ENCODE measurements around the gene NOTCH3. TPM values are rescaled to one million over a fixed set of nuclear protein-coding genes. Genes with fewer than 3 reads are reported as not detected.

Gene NOTCH3
- total RNA-seq, 1 experiment from 2014 or later: 3.7 TPM

GRCh38 chr19:15191514-15191913 is 9.3 kb downstream of the NOTCH3 start:
- no peak for TF ChIP-seq CTCF (IDR thresholded peaks at IDR 0.05; ENCODE audit: unreplicated experiment)
- Mint-ChIP-seq H3K27ac (ENCODE audit: low read depth, unreplicated experiment) (no peak overlapping the region), H3K36me3 (ENCODE audit: insufficient read depth, unreplicated experiment) (no peaks in the 10 kb centered on the region), H3K9me3 (ENCODE audit: unreplicated experiment) (no peaks in the 10 kb centered on the region), H3K4me3 (ENCODE audit: unreplicated experiment) (no peak overlapping the region), H3K4me1 (ENCODE audit: insufficient read depth, unreplicated experiment) (peaks cover 4% of the 10 kb centered on the region), H3K27me3 (ENCODE audit: insufficient read depth, unreplicated experiment) (no peaks in the 10 kb centered on the region)
- ChIA-PET CTCF (interaction anchor here (0.9 kb wide), 1 partner anchor 42 kb away, joined by 3 read pairs; no protein-coding TSS in a partner anchor), POLR2A (no interaction called here)
- BruUV-seq (replicated peaks): no TSS peak
- DNase-seq (ENCODE audit: unreplicated experiment): no peak
- intact Hi-C loops (cut with micrococcal nuclease): no loop called here

GRCh38 chr19:15188851-15189250 is 11.9 kb downstream of the NOTCH3 start:
- Mint-ChIP-seq H3K27me3 (ENCODE audit: insufficient read depth, unreplicated experiment) (no peaks in the 10 kb centered on the region), H3K27ac (ENCODE audit: low read depth, unreplicated experiment) (no peak overlapping the region), H3K9me3 (ENCODE audit: unreplicated experiment) (no peaks in the 10 kb centered on the region), H3K4me1 (ENCODE audit: insufficient read depth, unreplicated experiment) (no peaks in the 10 kb centered on the region), H3K36me3 (ENCODE audit: insufficient read depth, unreplicated experiment) (no peaks in the 10 kb centered on the region), H3K4me3 (ENCODE audit: unreplicated experiment) (no peak overlapping the region)
- intact Hi-C loops (cut with micrococcal nuclease): no loop called here
- ChIA-PET CTCF (interaction anchor here (1.9 kb wide), 1 partner anchor 12 kb away, joined by 6 read pairs; no protein-coding TSS in a partner anchor), POLR2A (interaction anchor here (0.6 kb wide), 1 partner anchor 147 kb away, joined by 3 read pairs; no protein-coding TSS in a partner anchor)
- no peak for DNase-seq (ENCODE audit: unreplicated experiment)
- BruUV-seq (replicated peaks): no TSS peak
- TF ChIP-seq CTCF (IDR thresholded peaks at IDR 0.05; ENCODE audit: unreplicated experiment): no peak

GRCh38 chr19:15187026-15188007 is 13.5 kb downstream of the NOTCH3 start:
- H3K36me3 Mint-ChIP-seq (ENCODE audit: insufficient read depth, unreplicated experiment): no peaks in the 10 kb centered on the region
- no peak for DNase-seq (ENCODE audit: unreplicated experiment)
- H3K27me3 Mint-ChIP-seq (ENCODE audit: insufficient read depth, unreplicated experiment): no peaks in the 10 kb centered on the region
- ChIA-PET CTCF (no interaction called here), POLR2A (no interaction called here)
- H3K27ac Mint-ChIP-seq (ENCODE audit: low read depth, unreplicated experiment): no peak overlapping the region
- no peak for TF ChIP-seq CTCF (IDR thresholded peaks at IDR 0.05; ENCODE audit: unreplicated experiment)
- H3K9me3 Mint-ChIP-seq (ENCODE audit: unreplicated experiment): no peaks in the 10 kb centered on the region
- no peak overlapping the region for H3K4me3 Mint-ChIP-seq (ENCODE audit: unreplicated experiment)
- intact Hi-C loops (cut with micrococcal nuclease): no loop called here
- no peaks in the 10 kb centered on the region for H3K4me1 Mint-ChIP-seq (ENCODE audit: insufficient read depth, unreplicated experiment)
- no TSS peak for BruUV-seq (replicated peaks)

GRCh38 chr19:15185188-15185587 is 15.6 kb downstream of the NOTCH3 start:
- Mint-ChIP-seq H3K4me3 (ENCODE audit: unreplicated experiment) (no peak overlapping the region), H3K9me3 (ENCODE audit: unreplicated experiment) (no peaks in the 10 kb centered on the region), H3K4me1 (ENCODE audit: insufficient read depth, unreplicated experiment) (no peaks in the 10 kb centered on the region), H3K27me3 (ENCODE audit: insufficient read depth, unreplicated experiment) (no peaks in the 10 kb centered on the region), H3K36me3 (ENCODE audit: insufficient read depth, unreplicated experiment) (no peaks in the 10 kb centered on the region), H3K27ac (ENCODE audit: low read depth, unreplicated experiment) (no peak overlapping the region)
- DNase-seq (ENCODE audit: unreplicated experiment): no peak
- intact Hi-C loops (cut with micrococcal nuclease): no loop called here
- no peak for TF ChIP-seq CTCF (IDR thresholded peaks at IDR 0.05; ENCODE audit: unreplicated experiment)
- ChIA-PET POLR2A (no interaction called here), CTCF (interaction anchor here (0.8 kb wide), 1 partner anchor 22 kb away, joined by 3 read pairs; no protein-coding TSS in a partner anchor)
- BruUV-seq (replicated peaks): no TSS peak
